NCI-H1105 treated with DMSO at 0.1 percent for 48 hours (cell line): Measurements from ENCODE around the gene SSU72.

Experiments used
- DNase-seq: peaks from one replicate; lab custom pipeline; 2025; lab: John Stamatoyannopoulos, UW

SSU72 gene

DNA sequence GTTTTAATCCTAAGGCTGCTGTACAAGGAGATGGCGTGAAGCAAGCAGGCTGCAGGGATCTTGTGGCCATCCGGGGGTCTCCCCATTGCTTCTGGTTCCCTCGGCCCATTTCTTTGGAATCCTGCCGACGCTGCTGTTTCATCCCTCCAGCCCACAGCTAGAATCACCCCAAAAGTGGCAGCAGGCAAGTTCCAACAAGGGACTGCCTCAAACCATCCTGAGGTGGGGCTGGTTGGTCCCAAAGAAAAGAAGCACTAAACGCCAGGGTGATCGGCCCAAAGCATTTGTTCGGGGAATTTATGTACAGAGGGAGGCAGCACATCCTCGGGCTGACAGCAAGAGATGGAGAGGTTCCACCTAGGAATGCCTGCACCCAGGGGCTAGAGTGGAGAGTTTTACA, 36.1 kb upstream of the SSU72 start:
- DNase-seq: no peak

DNA sequence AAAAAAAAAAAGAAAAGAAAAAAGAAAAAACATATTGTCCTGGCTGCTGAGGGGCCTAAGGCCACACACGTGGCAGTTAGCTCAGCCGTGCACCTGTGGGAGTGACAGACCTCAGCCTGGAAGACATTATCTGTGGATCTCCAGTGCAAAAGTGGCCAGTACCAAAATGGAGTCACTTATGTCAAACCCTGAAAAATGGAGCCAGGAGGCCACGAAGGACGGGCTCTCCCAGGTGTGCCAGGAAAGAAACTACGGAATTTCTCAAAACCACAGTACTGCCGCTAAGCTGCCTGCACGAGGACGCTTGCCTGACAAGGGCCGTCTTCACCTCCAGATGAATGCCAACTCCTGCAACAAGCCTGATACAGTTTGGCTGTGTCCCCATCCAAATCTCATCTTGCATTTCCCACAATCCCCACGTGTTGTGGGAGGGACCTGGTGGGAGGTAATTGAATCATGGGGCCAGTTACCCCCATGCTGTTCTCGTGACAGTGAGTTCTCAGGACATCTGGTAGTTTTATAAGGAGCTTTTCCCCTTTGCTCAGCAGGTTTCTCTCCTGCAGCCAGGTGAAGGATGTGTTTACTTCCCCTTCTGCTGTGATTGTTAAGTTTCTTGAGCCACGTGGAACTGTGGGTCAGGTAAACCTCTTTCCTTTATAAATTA, 35.3 kb upstream of the SSU72 start:
- DNase-seq: no peak

DNA sequence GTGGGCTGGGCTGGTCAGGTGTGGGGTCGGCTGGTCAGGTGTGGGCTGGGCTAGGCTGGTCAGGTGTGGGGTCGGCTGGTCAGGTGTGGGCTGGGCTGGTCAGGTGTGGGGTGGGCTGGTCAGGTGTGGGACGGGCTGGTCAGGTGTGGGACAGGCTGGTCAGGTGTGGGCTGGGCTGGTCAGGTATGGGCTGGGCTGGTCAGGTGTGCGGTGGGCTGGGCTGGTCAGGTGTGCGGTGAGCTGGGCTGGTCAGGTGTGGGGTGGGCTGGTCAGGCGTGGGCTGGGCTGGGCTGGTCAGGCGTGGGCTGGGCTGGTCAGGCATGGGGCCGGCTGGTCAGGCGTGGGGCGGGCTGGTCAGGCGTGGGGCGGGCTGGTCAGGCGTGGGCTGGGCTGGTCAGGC, 31.6 kb upstream of the SSU72 start:
- no peak for DNase-seq

DNA sequence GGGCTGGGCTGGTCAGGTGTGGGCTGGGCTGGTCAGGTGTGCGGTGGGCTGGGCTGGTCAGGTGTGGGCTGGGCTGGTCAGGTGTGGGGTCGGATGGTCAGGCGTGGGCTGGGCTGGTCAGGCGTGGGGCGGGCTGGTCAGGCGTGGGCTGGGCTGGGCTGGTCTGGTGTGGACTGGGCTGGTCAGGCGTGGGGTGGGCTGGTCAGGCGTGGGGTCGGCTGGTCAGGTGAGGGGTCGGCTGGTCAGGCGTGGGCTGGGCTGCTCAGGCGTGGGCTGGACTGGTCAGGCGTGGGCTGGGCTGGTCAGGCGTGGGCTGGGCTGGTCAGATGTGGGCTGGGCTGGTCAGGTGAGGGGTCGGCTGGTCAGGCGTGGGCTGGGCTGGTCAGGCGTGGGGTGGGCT, 31.1 kb upstream of the SSU72 start:
- DNase-seq: no peak

DNA sequence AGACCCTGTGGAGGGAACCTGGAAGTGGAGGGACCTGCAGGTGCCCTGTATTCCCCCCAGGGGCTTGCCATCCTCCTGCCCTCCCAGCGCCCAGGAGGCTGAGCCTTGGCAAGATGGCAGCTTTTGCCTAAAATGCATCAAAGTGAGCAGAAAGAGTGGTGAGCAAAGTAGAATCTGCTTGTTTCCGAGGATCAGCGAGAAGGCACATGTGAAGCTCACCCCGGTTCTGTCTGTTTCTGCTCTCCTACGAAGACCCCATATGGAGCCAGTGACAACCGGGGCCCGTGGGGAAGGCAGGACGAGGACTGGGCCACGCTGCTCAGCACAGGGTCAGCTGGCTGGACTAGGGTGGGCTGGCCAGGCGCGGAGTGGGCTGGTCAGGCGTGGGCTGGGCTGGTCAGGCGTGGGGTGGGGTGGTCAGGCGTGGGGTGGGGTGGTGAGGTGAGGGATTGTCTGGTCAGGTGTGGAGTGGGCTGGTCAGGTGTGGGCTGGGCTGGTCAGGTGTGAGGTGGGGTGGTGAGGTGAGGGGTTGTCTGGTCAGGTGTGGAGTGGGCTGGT, 30.4 kb upstream of the SSU72 start:
- DNase-seq: no peak

DNA sequence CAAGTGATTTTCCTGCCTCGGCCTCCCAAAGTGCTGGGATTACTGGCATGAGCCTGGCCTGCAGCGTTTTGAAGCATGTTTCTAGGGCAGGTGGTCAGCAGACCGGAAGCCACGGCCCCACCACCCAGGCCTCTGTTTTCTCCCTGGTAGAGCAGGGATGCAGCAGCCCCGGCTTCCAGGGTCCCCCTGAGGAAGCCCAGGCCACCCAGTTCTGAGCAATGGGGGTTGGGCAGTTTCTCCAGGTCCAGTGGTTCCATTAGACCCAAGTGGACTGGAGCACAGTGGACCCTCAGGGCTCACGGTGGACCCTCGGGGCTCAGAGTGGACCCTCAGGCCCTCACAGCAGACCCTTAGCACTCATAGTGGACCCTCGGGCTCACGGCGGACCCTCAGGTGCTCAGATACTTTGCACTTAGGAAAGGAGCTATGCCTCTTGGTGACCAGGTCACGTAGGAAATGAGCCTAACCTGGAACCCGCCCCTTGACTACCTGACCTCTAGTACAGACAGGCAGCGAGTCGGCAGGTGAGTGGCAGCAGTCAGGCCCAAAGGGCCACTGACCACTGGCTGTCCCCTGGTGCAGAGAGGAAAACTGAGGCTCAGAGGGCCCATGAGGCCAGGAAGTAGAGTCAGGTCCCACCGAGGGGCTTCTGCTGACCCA, 29.8 kb upstream of the SSU72 start:
- no peak for DNase-seq

DNA sequence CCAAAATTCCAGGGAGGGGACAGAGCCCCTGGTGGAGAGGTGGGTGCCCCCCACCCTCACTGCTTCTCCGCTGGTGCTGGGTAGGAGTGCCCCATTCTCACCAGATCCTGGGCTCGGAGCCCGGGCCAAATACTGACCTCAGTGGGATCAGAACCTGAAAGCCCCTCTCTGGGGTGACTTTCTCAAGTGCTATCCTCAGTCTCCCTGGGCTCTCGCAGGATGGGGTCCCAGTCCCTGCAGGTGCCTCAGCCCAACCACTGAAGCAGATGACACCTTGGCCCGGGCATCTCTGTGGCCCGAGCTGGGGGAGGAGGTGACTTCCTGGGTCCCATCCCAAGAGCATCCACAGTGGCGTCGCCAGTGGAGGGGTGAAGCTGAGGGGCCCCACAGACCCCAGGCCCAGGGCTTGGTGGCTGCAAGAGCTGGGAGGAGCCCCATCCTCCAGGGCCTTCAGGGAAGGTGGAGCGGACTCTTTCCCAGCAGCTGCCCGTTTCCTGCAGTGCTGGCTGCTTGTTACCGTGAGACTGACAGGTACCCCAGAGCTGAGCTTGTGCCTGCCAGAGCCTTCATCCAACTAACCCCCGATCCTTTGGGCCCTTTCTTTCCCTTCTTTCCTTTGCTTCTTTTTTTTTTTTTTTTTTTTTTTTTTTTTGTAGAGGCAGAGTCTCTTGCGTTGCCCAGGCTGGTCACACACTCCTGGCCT, 29.2 kb upstream of the SSU72 start:
- DNase-seq: no peak

DNA sequence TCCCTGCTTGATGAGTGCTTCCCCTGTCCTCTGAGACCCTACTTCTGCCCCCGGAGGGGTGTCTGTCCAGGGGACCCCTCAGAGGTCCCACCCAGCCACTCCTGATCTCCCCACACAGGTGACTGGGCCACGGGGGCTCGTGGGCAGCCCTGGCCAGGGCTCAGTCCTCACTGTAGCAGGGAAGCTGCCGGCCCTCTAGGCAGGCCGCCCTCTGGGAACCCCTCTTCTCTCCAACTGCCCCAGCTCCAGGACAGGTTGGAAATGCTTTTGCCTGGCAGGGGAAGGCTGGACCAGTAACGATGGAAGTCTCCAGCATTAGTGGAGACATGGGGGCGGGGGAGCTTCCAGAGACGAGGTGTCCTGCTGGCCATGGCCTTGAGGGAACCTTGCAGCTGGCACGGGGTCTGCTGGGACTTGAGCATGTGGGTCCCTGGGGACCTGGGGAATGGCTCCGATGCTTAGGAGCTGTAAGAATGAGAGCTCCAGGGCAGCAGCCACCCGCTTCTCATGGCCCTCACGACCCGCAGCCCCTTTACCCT, 28.4 kb upstream of the SSU72 start:
- DNase-seq: no peak

DNA sequence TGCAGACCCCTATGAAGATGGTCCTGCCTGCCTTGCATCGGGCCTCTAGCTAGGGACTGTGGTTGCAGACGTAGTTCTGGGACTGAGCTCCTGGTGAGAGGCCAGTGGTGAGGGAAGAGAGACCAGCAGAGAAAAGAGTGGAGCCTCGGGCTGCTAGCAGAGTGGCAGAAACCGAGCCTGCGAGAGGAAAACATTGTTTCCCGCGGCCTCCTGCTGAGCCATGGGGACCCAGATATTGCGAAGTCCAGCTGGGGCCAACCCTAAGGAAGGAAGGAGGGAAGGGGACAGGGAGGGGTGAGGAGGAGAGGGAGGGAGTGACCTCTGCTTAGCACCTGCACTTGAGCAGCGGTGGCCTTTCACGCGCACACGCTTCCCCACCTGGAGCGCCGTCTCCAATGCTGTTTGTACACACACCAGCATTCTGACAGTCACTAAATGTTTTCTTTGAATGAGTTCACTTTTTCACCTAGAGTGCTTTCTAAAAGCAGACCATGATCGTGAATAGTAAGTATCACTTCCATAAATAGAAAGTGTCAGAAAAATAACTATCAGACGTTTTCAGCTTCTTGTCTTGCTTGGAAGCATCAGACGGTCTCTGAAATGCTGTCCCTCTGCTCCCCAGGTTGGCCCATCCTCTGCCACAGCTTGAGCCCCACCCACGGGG, 27.8 kb upstream of the SSU72 start:
- no peak for DNase-seq

DNA sequence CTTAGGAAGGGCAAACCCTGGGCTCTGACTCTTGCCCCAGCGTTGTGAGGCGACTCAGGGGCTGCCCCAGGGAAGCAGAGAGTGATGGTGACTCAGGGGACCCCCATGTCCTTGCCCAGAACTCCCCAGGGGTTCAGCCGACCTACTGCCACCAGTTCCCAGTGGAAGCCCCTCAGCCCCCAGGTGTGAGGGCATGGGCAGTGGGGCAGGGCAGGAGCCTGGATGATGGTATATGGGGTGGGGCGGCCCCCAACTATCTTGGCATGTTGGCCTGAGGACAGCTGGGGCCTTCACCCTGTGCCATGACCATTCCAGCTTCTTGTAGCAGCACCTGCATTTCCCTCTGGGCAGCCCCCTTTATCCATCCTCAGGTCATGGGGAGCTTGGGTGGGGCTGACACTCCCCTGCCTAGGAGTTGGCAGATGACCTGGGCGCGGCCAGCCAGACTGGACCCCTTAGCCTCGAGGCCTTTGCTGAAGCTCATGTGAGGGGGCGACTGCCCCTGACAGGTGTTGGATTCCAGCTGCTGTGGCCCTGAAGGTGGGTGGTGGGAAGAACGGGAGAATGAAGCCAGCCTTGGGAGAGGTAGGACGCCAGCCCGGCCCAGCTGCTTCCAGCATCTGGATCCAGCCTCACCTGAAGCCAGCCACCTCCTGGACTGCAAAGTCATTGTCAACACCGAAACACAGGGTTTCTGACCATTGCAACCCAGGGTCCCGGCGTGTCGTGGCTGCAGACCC, 27.1 kb upstream of the SSU72 start:
- DNase-seq: no peak

DNA sequence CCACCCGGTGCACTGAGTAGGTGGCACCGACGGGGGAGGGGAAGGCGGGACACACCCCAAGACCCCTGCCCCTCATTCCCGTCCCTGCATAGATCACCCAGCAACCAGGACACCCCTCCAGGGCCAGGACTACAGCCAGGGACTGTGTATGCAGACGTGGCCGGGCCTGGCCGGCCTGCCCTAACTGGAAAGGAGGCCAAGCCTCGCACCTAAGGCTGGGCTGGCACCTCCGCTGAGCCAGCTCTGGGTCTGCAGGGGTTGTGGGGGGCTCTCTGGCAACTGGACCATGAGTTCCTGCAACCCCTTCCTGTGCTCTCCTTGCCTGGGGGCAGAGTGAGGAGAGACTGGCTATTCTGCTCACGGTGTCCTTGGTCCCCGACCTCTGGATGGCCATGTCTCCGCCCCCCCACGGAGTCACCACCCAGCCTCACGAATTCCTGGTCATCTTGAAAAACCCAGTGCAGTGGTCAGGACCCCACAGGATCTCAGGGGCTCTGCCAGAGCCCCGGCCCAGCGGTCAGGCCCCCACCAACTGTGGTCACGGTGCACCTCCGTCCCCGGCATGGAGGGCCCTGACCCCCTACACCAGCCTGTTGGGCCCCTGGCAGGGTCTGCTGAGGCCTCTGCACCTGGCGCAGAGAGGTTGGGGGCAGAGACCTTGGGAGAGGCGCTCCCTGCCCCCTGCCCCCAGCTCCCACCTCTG, 26.3 kb upstream of the SSU72 start:
- no peak for DNase-seq

DNA sequence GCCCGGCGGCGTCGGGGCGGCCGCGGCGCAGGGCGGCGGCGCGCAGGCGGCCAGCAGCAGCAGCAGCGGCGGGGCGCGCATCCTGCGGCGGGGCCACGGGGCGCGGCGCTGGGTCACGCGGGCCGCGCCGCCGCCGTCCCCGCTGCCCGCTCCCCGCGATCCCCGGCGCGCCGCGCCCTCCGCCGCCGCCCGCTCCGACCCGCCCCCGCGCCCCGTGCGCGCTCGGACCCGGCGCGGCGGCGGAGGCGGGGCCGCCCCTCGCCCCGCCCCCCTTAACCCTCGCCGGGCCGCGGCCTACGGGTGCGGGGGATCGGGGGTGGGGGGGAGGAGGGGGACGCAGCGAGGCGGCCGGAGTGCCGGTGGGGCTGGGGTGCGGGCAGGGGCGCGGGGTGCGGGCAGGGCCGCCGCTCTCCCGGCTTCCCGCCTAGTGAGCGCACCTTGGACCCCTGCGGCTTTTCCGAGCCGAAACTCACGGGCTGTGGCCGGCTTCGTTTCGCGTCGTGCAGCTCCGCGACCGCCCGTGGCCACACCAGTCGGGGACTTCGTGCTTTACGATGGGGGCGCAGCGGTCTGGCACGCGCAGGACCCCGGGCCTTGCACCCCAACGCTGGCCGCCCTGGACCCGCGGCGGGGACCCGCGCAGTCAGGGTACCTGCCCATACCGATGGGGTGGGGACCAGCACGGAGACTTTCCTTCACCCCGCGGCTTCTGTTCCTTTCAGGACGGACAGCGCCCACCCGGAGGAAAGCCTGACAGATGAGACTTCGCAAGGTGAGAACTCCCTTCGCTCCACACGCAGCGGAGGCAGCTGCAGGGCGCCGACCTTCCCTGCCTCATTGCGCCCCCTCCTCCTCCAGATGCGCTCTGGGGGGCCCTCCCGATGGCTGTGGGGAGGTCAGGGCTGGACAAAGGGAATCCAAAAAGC, 25.5 kb upstream of the SSU72 start, which contains the start of gene FNDC10:
TSS of gene FNDC10 (minus strand) at position 201 of the 926 bp plus-strand sequence. CDS start at position 81, 120 bp downstream.
- DNase-seq: no peak

DNA sequence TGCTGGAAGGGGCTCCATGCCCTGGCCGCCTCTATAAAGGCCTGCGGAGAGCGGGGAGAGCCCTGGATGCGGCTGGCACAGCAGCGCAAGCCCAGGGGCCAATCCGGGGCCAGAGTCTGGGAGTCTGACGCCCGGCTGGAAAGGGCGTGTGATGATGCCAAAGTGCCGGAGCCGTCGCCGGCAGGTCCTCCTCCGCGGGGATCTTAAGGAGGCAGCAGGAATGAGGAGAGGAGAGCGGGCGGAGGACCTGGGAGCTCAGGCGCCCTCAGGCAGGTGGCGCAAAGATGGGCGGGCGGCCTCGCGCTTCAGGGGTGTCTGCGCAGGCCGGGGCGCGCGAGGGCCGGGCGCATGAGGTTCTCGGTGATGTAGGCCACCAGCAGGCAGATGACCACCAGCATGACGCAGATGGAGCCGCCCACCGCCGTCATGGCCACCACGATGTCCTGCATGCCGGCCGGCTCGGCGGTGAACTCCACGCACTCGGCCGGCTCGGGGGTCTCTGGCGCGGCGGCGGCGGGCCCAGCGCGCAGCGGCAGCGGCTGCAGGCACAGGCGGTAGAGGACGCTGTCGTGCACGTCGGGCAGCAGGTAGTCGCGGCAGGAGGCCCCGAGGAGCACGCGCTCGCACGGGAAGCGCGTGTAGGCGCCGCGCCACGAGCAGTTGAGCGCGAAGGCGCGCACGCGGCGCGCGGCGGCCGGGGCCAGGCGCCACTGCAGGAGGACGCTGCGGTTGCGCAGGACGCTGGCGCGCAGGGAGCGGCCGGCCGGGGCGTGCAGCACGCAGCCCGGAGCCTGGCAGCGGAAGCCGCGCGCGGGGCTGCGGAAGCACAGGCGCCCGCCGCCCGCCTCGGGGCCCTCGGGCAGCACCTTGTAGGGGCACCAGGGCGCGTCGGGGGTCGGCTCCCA, 24.6 kb upstream of the SSU72 start:
- no peak for DNase-seq

DNA sequence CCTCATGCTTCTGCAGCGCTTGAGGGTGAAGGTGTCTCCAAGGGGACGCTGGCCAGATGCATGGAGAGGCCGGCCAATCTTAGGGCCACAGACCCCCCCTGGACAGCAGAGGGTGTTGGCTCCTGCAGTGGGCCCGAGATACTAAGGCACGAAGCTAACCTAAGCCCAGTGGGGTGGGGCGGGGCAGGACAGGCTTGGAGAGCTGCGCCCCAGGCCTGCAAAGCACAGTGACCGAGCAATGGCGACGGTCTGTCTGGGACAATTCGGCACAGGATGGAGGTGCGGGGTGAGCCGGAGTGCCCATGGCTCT, 24.0 kb upstream of the SSU72 start:
- no peak for DNase-seq

DNA sequence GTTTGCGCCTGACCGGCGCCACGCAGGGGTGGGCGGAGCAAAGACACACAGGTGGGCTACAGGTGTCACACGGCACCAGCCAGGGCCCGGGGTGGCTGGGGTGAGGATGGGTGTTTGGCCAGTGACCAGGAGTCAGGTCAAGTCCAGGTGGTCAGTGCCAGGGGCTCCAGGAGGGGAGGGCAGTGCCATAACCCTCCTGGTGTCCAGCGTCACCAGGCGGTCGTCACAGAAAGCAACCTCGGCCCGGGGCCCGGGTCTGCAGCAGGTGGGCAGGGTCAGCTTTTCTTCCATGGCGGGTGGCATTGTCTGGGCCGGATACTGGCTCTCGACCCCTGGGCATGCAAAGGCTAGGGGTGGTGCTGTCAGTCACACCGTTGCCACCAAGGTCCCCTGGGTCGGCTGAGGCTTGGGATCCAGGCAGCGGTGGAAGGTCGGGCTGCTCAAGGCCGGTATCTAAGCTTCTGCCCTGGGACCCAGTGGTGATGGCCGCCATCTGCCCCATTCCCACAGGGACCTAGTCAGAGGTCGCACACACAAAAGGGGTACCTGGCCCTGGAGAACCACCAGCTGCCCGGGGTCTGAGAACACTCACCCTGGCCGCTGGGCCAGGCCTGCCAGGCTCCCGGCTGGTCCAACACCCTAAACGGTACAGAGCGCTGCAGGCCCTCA, 23.5 kb upstream of the SSU72 start:
- no peak for DNase-seq

DNA sequence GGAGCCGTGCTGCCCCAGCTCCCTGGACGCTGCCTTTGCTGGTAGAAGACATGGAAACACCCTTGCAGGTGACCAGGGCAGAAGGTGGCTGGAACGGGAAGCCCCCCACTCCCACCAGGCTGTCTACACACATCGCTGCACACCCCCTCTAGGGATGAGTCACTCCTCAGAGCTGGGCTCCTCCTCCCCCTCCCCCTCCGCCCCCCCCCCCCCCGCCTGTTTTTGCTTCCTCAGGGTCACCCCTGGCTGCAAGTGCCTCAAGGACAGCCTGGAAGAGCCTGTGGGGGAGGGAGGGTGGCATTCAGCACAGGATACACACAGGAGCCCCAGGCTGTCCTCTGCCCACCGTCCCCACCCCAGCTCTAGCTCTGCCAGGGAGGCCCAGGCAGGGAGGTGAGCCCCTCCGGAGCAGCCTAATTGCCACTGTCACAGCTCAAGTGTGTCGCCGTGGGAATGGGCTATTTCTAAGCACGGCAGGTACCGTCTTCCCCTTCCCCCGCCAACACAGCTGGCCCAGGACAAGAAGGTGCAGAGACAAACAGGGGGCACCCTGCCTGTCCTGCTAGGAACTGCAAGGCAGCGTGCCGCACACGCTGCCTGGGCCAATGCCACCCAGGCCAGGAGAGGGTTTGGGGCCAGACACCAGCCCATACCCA, 22.7 kb upstream of the SSU72 start:
- no peak for DNase-seq

DNA sequence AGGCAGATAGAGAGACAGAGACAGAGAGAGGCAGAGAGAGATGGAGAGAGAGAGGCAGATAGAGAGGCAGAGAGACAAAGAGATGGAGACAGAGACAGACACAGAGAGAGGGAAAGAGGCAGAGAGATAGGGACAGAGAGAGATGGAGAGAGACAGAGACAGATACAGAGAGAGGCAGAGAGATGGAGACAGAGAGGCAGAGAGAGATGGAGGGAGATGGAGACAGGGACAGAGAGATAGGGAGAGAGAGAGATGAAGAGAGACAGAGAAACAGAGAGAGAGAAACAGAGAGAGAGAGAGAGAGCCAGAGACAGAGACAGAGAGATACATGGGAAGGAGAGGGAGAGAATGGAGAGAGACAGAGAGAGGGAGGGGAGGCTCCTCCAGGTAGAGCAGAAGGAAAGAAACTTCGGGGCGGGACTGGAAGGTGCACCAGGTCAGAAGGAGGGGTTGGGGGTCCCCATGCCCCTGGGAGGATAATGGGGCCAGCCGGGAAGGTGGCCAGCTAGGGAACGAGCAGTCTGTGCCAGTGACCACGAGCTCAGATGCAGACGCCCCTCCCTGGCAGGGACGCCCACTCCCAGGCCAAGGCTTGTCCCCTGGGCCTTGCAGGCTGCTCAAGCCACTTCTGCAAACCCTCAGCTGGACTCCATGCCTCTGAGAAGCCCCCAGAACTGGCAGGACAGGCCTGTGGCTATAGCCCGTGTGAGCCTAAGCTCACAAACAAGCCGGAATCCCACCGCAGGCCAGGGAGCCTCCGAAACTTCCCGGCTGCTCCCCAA, 22.0 kb upstream of the SSU72 start:
- DNase-seq: no peak
